GF-D8 (cell line): ENCODE data around the gene LRFN5.
"Not testable (repeated sequence)": the region's sequence is repeated elsewhere in the genome, so short reads cannot be mapped to it uniquely, and the experiment has no call there.

Source experiments
- DNase-seq: peaks from one replicate; lab custom pipeline; 2025; lab: John Stamatoyannopoulos, UW

The LRFN5 gene

GRCh38 chr14:41636492-41637392, 30.1 kb downstream of the LRFN5 start:
- no peak for DNase-seq

GRCh38 chr14:41641690-41642089, 35.0 kb downstream of the LRFN5 start:
- DNase-seq, result no peak

GRCh38 chr14:41642367-41642766, 35.7 kb downstream of the LRFN5 start:
- DNase-seq, result no peak

GRCh38 chr14:41642789-41643188, 36.1 kb downstream of the LRFN5 start:
- DNase-seq, result no peak

GRCh38 chr14:41644606-41645005, 37.9 kb downstream of the LRFN5 start:
- no peak for DNase-seq

- no peak for DNase-seq
Measured at GRCh38 chr14:41650802-41651201, 44.1 kb downstream of the LRFN5 start.

GRCh38 chr14:41654196-41654595, 47.5 kb downstream of the LRFN5 start:
- DNase-seq, result no peak

GRCh38 chr14:41662780-41663472, 56.2 kb downstream of the LRFN5 start:
- no peak for DNase-seq

- DNase-seq, result no peak
Measured at GRCh38 chr14:41663473-41663850, 56.8 kb downstream of the LRFN5 start.

GRCh38 chr14:41666301-41666700, 59.6 kb downstream of the LRFN5 start:
- DNase-seq, result no peak

- no peak for DNase-seq
Measured at GRCh38 chr14:41668356-41668755, 61.7 kb downstream of the LRFN5 start.

- DNase-seq, result not testable (repeated sequence)
Measured at GRCh38 chr14:41673601-41674000, 66.9 kb downstream of the LRFN5 start.

GRCh38 chr14:41674511-41674971, 67.9 kb downstream of the LRFN5 start:
- not testable (repeated sequence) for DNase-seq

GRCh38 chr14:41699486-41699885, 92.8 kb downstream of the LRFN5 start:
- DNase-seq, result no peak

GRCh38 chr14:41718477-41719166, 111.9 kb downstream of the LRFN5 start:
- DNase-seq, result peak; percentile 49

GRCh38 chr14:41739203-41739602, 132.5 kb downstream of the LRFN5 start:
- no peak for DNase-seq

GRCh38 chr14:41743140-41743539, 136.5 kb downstream of the LRFN5 start:
- DNase-seq, result no peak

GRCh38 chr14:41749429-41749828, 142.8 kb downstream of the LRFN5 start:
- no peak for DNase-seq

GRCh38 chr14:41750575-41750974, 143.9 kb downstream of the LRFN5 start:
- not testable (repeated sequence) for DNase-seq

GRCh38 chr14:41758011-41758665, 151.5 kb downstream of the LRFN5 start:
- DNase-seq, result no peak

- DNase-seq, result no peak
Measured at GRCh38 chr14:41761204-41761603, 154.5 kb downstream of the LRFN5 start.

GRCh38 chr14:41766772-41767171, 160.1 kb downstream of the LRFN5 start:
- no peak for DNase-seq
